ENCODE measurements around the gene NKD1.

The NKD1 gene

DNA sequence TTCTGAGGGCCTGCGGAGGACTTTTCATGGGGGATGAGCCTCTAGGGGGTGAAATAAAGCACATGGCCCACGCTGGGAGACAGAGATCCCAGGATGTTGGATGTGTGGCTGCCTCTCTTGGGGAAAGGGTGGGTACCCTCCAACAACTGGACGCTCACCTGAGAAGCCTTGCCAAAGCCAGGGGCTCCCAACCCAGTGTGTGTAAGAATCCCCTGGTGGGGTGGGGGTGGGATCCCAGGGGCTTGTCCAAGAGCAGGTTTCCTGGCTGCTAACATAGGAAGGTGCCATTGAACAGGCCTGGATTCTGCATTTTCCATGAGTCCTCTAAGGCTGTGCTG, 132.3 kb downstream of the NKD1 start:
- DNase-seq, result no peak

DNA sequence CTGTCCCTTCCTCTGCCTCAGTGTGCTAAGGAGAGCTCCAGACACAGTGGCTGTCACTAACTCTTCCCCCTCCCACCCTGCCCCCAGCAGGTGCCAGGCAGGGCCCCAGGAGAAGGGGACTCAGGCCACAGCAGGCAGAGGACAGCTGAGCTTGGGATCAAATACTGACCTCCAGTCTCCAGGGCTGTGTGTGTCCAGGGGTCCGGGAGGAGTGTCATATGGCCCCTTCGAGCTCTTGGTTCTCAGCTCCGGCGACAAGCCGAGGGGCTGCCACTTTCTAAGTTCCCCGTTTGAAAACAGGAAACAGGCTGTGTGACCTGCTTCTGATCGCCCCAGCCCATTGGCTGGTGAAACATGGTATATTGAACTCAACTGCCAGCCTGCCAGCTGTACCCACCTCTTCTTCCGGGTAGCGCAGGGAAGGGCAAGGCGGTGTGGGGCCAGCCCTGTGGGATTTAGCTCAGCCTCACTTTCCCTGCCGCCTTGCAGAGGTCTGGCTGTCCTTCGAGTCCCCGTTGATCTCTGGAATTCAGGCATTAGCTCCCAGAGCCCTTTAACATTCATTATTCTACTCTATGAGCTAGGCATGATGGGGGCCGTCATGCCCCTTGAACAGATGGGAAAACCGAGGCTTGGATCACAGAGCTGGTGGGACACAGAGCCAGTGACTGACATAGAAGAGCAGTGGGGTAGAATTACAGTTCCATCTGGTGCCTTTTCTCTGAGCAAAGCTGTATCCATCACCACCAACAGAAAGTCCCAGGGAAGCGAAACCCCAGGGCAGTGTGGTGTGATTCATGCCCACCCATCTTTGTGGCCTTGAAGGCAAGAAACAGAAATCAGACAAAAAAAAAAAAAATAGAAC, 133.1 kb downstream of the NKD1 start, which contains the start of gene SNX20:
SNX20 (minus strand) TSS at position 292 of the 865 bp plus-strand sequence. CDS start 3,786 bp downstream, outside the sequence.
- DNase-seq, result peak; percentile 64

DNA sequence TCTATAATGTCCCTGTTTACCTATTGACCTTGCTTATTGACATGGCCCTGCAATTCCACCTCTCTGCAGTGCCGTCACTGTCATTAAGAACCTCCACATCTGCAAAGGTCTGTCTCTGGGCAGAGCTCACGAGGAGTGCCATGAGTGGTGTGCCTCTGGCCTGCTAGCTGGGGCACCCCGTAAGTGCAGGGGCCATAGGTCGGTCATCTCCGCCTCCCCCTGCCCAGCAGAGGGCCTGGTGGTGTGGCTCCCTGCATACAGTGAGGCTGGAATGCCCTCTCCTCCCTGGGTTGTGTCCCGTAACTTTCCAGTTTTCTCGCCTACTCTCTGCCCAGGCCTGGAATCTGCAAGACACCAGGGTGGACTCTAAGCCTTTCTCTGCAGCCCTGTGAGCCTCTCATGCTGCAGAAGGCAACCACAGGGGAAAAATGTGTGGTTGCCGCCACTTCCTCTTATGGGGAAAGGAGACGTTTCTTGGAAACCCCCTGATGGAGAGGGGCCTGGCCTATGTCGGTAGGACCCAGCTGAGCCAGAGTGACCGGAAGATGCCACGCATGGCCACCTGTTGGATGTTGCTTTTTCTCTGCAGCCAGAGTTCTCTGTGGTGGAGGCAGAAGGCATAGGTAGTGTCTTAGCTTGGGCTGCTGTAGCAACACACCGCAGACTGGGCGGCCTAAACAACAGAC, 135.6 kb downstream of the NKD1 start:
- peak; percentile 59 for DNase-seq

DNA sequence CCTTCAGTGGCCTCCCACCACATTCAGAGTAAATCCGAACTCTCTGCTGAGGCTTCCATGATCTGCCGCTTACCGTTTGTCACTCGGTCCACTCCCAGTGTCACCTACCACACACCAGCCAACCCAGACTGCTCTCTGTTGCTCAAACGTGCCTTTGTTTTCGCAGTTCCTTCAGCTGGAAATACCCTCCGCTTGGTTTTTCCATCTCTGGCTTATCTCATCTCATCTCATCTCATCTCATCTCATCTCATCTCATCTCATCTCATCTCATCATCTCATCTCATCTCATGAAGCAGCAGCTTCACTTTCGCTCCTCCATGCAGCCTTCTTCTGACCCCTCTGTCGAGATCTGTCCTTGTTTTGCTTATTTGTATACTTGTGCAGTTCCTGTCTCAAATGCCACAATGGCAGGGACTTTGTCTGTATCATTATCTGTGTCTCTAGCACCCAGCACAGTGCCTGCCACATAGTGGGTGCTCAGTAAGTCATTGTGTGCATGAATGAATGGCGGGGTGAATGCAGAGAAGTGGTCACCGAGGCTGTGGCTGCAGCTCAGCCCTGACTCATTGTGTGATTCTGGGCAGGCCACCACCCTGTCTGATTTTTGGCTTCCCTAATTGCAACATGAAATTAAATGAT, 136.7 kb downstream of the NKD1 start:
- DNase-seq, result peak; percentile 70

DNA sequence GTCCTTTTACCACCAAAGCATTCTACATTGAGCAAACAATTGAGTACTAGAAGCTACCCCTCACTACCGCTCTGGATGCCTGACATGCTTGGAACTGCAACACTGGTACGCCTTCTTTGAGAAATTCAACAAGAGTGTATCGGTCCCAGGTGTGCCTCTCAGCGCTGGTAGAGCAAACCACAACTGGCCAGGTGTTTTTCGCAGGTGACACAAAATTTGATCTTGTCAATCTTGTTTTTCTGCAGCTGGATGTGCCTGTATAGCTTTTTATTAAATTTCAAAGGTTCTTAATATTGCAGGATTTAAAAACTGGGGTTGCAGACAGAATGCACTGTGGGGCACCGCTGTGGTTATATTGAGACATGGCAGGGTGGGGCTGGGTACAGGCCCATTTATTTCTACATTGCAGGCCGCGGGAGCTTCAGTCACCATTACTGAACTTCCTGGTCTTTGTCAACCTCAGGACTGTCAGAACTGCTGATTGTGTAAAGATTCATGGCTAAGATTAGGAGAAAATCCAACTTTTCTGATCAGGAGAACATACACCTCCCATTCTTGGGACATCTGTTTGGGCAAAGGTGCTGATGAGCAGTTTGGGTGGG, 137.4 kb downstream of the NKD1 start:
- no peak for DNase-seq

DNA sequence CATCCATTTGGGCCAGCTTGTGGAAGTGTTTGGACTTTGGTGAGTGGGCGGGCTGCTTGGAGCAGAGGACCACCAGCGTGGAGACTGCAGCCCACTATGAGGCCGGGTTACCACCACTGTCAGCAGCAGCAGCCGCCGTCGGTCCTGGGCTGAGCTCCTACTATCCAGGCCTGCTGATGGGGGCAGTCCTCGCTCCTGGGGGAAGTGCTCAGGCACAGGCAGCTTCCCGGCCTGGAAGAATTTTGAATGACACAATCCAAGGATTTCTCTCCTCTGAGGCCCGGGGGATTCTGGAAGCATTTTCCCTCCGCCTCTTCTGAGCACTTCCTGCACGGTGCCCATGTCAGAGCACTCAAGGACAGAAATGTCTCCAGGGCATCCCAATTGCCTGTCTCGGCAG, 139.9 kb downstream of the NKD1 start:
- no peak for DNase-seq

DNA sequence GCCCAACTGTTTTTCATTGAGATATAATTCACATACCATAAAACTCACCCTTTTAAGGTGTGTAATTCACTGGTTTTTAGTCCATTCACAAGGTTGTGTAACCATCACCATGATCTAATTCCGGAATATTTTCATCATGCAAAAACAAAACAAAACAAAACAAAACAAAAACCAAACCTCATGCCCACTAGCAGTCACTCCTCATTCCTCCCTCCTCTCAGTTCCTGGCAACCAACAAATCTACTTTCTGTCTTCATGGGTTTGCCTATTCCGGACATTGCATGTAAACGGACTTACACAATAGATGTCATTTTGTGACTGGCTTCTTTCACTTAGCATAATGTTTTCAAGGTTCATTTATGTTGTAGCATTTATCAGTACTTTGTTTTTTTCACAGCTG, 140.7 kb downstream of the NKD1 start:
- DNase-seq, result no peak

DNA sequence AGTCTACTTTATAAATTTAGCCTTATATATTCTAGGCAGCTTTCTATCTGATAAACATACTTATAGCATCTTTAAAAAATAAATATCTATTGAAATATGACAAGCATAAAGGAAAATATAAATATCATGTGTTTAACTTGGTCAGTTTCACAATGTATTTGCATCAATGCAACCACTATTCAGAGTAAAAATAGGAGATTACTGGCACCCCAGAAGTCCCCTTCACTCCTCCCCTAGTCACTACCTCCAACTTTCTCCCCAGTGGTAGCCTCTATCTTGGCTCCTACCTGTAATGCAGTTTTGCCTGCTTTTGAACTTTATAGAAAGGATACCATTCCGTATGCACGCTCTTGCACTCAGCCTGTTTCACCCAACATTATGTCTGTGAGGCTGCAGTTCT, 142.0 kb downstream of the NKD1 start:
- DNase-seq, result no peak

DNA sequence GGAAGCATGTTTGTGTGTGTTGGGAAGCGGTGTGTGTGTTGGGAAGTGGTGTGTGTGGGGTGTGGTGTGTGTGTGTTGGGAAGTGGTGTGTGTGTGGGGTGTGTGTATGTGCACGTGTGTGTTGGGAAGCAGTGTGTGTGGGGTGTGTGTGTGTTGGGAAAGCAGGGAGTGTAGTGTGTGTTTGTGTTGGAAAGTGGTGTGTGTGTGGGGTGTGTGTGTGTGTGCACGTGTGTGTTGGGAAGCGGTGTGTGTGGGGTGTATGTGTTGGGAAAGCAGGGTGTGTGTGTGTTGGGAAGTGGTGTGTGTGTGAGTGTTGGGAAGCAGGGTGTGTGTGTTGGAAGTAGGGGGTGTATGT, 144.4 kb downstream of the NKD1 start:
- DNase-seq, result no peak

DNA sequence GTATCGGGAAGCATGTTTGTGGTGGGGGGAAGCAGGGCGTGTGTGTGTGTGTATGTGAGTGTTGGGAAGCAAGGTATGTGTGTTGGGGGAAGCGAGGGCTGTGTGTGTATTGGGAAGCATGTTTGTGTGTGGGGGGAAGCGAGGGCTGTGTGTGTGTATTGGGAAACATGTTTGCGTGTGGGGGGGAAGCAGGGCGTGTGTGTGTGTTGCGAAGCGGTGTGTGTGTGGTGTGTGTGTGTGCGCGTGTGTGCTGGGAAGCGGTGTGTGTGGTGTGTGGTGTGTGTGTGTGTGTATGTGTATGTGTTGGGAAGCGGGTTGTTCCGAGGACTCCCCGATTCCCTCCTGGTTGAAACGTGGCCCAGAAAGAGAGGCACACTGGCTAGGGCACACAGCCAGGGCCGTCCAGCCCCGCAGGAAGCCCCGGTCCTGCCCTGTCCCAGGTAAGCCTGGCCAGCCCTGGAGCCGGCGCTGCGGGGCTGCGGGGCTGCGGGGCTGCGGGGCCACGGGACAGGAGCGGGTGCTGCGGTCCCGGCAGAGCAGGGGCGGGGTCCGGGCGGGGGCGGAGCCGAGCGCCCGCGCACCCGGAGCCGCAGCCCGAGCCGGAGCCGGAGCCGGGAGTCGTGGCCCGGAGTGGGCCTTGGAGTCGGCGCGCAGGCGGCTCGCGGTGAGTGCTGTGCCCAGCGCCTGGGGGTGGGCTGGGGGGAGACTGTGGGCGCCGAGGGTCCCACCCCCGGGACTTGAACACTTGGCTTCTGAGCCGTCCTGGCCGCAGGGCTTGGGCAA, 145.0 kb downstream of the NKD1 start, which contains the start of gene NOD2:
NOD2 (plus strand) TSS at position 608 of the 783 bp plus-strand sequence. CDS start 5,890 bp downstream, outside the sequence.
- DNase-seq, result no peak

DNA sequence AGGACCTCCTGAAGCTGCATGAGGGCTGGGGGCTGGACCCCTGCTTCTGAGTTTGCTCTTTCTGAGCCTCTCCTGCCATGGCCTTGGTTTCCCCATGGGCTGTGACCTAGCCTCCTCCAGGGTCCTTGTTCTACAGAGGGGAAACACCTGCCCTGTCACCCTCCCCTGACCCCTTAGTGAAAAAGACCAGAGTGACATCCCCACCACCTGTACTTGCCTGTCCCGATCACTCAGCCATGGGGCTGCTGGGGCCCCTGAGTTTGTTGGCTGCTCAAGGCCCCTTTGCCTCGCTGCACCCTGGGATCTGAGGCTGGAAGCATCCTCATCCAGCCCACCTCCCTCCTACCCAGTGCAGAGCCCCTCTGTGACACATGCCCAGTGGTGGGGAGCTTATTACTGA, 146.0 kb downstream of the NKD1 start:
- DNase-seq, result no peak

DNA sequence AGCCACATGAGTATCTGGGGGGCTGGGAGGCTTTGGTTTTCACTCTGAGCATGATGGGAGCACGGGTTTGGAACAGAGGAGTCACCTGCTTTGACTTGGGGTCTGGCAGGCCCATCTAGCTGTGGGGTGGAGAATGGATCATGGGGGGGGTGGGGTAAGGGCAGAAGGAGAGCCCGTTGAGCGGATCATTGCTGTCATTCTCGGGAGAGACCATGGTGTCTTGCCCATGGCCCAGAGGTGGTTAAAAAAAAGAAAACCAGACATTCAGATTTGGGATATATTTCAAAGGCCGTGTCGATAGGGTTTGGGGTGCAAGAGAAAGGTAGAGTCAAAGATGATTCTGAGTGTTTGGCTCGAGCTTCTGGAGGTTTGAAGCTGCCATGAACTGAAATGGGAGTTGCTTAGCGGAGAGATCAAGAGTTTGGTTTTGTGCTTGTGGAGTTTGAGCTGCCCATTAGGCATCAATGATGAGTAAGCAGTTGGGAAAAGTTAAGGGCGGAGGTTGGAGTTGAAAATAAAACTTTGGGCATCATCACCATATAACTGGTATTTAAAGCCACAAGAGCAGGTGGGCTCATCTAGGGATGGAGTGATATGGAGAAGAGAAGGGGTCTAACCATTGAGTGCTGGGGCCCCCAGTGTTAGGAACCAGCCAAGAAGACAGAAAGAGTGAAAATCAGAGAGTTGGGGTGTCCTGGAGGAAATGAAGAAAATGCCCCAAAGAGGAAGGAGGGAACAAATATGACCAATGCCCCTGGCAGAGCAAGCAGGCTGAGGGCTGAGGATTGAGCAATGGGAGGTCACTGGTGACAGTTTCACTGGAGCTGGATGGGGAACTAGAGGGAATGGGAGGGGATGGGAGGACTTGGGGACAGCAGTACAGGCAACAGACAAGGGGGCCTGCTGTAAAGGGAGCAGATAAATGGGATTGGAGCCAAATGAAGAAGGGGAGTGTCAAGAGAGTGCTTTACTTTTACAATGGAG, 147.1 kb downstream of the NKD1 start:
- no peak for DNase-seq

DNA sequence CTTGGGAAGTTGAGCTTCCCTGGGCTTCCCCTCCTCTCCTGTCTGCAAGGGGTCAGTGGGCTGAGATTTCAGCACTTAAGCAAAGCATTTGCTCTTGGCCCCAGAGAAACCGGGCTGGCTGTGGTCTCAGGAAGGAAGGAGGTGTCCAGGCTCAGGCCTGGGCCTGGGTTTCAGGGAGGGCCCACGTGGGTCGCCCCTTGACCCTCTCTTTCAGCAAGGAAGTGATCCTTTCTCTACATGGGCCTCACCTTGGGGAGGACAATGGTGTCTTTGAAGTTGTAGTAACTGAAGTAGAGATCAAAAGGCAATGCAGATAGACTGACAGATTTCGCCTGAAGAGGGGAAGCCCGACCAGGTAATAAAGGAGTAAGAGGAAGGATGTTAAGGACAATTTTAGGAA, 147.9 kb downstream of the NKD1 start:
- DNase-seq, result no peak

DNA sequence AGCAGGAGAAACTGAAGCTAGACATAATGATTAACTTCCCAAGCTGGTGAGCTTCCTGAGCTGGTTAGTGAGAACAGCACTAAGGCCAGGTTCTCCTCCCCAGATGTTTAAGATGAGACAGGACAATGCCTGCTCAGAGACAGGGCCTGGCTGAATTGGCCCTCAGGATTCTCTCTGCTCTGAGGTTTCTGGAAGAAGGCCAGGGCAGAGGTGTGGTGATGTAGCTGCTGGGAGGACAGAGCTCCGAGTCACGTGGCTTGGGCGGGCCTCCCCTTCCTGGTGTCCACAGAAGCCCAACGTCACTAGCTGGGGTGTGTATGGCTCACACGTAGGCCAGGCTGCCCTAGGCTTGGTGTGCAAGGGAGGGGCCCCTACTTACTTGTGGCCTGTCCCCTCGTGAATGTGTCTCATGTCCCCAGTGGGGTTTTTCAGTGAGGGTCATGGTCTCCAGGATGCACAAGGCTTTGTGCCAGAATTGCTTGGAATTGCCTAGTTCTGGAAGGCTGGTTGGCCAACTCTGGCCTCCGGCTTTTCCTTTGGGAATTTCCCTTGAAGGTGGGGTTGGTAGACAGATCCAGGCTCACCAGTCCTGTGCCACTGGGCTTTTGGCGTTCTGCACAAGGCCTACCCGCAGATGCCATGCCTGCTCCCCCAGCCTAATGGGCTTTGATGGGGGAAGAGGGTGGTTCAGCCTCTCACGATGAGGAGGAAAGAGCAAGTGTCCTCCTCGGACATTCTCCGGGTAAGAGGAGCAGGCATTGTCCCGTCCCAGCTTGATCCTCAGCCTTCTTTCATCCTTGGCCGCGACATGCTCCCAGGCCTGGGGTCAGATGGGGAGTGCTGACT, 148.6 kb downstream of the NKD1 start:
- DNase-seq, result peak; percentile 62

DNA sequence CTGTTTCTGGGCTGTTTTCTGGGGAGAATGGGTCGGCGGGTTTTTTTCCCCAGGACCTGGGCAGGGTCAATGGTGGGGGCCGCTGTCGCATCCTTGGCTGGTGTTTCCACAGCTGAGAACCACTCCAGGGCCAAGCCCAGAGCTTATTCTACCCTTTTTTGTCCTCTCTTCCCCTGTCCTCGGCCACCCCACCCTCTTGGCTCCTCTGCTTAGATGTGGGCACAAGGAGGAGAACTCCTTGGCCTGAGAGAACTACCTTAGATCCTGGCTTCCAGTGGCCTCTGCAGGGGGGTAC, 149.2 kb downstream of the NKD1 start:
- DNase-seq, result no peak

DNA sequence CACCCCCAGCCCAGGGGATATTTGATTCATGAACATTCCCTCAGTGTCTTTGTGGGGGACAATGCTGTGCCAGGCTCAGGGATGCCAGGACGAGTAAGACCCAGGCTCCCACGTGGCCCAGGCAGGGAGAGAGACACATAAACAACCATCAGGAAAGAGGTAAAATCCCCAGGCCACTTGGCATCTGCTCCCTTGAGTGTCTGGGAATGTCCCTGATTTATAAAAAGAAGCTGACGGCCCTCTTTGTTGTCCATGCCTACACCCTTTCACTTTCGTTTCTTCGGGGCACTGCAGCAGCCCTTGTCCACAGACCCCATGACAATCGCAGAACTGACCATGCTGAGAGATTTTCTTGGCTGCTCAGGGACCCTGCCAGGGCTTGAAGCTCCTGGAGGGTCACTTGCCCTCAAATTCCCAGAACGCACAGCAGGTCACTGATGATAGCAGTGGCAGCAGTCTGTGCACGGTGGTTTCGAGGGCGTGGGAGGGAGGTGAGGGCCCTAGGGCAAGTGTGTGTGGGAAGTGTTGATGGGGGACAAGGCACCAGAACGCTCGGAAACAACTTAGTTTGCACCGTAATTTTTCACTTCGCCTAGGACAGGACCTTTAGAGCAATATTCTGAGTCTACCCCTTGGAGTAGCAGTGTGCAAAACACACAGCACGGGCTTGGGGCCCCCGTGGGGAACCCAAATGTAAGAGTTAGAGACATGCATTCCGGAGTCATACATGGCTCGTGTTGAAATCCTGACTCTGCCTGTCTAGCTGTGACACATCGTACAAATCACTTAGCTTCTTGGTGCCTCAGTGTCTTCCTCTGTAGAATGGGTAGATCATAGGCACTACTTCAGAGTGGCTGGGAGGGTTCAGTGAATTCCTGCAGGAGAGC, 149.9 kb downstream of the NKD1 start:
- peak; percentile 72 for DNase-seq
